ENCODE data around the gene UROC1.

The UROC1 gene

GRCh38 chr3:126517291-126517951 is at the start of gene UROC1:
Gene UROC1, minus strand, starts transcription at chr3:126517773. Its CDS starts 54 bp downstream, at chr3:126517719.
- FAIRE-seq = no peak

DNA sequence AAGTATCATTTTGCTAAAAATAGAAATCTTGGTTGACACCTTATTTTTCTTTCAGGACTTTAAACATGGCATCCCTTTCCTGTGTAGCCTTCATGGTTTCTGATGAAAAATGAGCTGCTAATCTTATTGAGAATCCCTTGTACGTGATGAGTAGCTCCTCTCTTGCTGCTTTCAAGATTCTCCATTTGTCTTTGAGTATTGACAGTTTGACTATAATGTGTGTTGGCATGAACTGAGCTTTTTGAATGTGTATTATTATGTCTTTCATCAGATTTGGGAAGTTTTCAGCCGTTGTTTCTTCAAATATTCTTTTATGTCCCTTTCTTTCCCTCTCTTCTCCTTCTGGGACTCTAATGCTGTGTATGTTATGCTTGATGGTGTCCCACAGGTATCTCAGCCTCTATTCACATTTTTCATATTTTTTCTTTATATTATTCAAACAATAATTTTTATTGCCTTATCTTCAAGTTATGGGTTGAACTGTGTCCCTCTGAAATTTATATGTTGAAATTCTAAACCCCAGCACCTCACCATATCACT is 45.2 kb upstream of the UROC1 start:
- DNase-seq (ENCODE audit: low spot score) (no peak), FAIRE-seq (no peak)

More at GRCh38 chr3:126517291-126517951, at the start of gene UROC1:
- no peak for DNase-seq (ENCODE audit: low spot score)

GRCh38 chr3:126558336-126559071 is 40.9 kb upstream of the UROC1 start, which contains the start of gene C3orf22:
Gene C3orf22, minus strand, starts transcription at chr3:126558932. Its CDS starts 5,542 bp downstream, at chr3:126553390.
- DNase-seq (ENCODE audit: low spot score) = no peak
- no peak for FAIRE-seq

DNA sequence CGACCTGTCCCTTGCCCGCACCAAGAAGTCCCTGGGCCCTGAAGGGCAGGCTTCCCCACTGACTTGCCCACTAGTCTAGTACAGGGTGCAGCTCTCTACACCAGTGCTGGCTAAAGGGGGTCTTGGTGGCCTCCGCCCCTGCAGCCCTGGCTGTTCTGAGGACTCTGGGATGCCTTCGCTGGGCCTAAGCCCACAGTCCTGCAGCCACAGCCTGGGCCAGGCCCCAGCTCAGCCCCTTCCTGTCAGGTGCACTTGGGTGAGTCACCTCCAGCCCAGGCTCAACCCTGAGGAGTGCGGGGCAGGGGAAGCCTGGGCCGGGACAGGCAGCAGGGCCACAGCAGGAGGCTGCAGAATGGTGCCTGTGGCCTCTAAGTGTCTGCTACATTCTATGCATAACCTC is 40.2 kb upstream of the UROC1 start:
- DNase-seq (ENCODE audit: low spot score) (no peak), FAIRE-seq (no peak)

DNA sequence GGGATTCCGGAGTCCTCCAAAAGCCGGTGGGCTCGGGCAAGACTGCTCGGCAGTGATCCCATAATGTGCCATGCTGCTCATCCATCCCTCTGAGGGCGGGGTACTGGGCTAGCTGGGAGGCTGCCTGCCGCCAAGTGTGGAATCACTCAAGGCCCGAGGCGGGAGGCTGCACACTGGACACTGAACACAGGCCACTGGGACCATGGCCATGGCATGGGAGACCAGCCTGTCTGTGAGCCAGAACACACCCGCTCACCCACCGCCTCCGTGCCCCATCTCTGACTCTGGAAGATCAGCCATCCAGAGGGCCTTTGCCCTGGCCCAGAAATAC is 39.8 kb upstream of the UROC1 start:
- DNase-seq (ENCODE audit: low spot score) (no peak), FAIRE-seq (no peak)

- DNase-seq (ENCODE audit: low spot score) = no peak
- FAIRE-seq = peak; percentile 98
These were observed 39.3 kb upstream of the UROC1 start for GRCh38 chr3:126556637-126557414.

DNA sequence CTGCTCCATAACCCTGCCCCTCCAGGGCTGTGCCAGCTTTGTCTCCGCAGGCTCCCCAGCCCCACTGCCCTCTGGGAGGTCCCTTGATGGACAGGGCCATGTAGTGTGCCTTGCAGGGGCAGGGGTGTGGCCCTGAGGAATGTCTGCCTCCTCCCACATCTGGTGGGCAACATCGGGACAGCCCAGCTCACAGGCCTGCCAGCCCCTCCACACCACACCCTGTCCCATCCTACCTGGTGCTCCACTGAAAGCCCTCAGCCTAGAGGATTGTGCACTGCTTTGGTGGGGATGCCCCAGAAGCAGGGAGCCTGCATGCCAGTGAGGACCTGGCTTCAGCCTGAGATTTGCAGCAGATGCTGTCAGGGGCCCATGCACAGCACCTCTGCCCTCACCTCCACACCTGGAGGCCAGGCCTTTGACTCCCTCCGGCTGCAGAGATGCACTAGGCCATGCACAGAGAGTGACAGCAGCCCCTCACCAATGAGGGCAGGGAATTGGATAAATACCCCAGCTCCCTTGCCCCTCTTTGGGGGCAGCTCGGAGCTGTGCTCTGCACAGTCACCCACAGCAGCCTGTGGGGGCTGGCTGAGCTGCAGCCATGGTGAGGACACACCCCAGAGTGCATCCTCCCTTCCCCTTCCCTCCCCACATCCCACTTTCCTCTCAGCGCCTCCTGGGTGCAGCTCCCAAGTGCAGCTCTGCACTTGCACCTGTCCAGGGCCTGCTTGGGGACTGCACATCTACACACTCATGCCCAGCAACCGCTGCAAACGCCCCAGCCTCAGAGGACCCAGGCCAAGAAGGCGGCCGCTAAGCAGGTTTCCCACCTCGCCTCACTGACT is 38.4 kb upstream of the UROC1 start:
- FAIRE-seq (peak; percentile 23), DNase-seq (ENCODE audit: low spot score) (no peak)

GRCh38 chr3:126554560-126555525 is 37.3 kb upstream of the UROC1 start:
- DNase-seq (ENCODE audit: low spot score) (no peak), FAIRE-seq (peak; percentile 55)

- DNase-seq (ENCODE audit: low spot score) (no peak), FAIRE-seq (no peak)
These were observed 35.9 kb upstream of the UROC1 start for GRCh38 chr3:126553284-126554084.

DNA sequence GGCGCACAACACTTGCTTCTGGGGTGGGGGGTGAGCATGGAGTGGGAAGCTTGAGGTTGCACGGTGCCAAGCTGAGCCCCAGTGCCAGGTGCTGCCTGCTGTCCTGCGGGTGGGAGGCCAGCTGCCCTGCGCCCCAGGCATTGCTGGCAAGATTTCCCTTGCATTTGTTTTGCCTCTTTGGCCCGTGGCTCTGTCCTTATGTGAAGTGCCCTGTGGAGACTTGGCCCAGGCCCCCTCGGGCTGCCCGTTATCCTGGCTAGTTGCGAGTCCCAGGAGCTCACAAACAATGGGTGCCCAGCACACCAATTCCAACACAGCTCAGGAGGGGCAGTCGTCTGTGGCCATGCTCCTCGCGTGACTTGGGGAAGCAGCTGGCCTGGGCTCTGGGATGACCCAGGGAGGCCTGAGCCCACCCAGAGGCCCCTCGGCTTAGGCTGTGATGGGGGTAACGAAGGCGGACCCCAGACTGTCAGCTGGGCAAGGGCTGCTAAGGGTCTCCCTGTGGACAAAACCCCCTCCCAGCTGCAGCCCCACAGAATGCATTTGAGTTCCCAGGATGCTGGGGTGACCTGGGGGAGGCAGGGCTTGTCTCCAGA is 35.2 kb upstream of the UROC1 start:
- no peak for FAIRE-seq
- DNase-seq (ENCODE audit: low spot score) = no peak

- FAIRE-seq (peak; percentile 72), DNase-seq (ENCODE audit: low spot score) (no peak)
These were observed 34.5 kb upstream of the UROC1 start for GRCh38 chr3:126551839-126552687.

DNA sequence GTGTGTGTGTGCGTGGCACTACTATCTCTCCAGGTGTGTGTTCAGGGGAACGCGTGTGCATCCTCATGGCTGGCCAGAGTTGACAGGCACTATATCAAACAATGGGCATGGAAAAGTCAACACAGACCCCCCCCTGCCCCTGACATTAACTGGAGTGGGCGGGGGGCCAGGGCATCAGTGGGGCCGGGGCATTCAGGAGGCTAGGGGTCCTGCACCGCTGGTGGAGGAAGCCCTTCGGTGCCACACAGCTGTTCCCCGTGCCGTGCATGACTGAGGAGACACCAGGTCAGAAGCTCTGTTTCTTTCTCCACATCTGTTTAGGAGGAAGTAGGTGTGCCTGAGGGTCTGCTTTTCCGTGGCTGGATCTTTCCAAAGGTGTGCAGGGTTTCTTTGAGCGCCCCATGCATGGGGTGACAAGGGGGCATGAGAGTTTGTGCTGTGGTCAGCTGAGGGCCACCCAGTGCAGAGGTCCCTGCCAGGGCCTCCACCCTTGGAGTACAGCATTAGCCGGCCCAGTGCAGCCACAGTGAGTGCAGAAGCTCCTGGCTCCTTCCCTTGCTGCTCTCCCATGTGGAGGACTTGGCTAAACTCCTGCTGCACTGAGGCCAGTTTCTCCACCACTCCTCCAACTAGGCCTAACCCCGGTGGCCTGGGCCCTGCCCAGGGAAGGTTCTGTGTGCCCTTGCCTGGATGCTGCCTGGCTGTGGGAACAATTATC is 33.7 kb upstream of the UROC1 start:
- no peak for DNase-seq (ENCODE audit: low spot score)
- FAIRE-seq = peak; percentile 63

DNA sequence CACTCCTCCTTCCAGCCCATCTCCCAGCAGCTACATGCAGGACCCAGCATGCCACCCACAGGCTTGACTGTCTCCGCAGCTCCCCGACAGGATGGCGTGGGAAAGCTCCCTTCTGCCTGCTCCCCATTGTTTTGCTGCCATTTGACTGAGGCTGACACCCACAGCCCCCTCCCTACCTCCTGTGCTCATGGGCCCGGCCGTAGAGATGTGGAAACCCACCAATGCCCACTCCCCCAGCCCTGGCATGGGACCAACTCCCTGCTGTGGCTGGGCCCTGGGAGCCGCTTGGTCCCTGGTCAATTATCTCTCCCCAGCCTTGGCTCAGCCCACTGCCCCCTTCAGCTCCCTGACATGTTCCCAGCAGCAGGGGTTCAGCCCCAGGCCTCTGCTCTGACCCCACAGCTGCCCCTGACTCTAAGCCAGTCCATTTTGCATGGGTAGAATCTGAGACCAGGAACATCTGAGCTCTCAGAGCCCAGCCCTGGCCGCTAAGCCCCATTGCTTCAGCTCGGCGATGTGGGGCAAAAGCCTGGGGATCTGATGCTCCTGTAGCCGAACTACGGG is 33.0 kb upstream of the UROC1 start:
- no peak for DNase-seq (ENCODE audit: low spot score)
- peak; percentile 5 for FAIRE-seq

GRCh38 chr3:126549861-126550487 is 32.4 kb upstream of the UROC1 start:
- no peak for DNase-seq (ENCODE audit: low spot score)
- FAIRE-seq = no peak

DNA sequence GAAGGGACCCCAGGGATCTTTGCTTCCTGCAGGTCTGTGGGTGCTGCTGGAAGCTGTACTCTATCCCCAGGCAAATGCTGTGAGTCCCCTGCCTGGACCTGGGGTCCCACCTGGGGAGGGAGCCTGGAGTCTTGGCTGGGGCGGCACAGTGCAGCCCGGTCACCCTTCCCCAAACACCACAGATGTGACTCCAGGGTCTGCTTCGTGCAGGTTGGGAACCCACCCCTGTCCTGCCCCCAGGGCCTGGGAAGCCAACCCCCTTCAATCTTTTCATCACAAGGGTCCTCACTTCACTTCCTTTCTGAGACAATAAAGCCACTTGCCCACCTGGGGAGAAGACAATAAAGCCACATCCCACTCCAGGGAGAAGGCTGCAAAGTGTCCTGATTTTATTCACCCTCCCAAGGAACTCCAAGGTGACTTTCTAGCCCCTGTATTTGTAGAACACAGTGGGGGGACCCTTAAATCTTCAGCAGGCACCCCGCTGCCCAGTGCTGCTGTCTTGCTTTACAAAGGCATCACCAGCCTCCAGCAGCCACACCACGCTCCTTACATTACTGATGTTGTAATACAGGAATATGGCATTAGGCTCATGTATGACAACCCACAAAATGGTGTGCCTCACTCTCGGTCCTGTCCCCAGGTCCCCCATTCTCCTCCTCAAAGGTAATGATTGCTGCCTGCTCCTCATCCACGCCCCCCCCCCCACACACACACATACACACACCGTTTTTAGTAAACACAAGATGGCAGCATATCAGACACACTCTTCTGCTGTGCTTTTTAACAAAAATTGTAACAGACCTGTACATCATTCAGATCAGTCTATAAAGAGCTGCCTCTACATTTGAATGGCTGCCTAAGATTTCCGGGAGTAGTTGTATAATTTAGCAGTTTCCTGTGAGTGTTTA is 31.2 kb upstream of the UROC1 start:
- peak; percentile 9 for FAIRE-seq
- no peak for DNase-seq (ENCODE audit: low spot score)

Data from urothelium cell line (cell line).